Ishikawa (cell line): ENCODE measurements around the gene LAMC1.

Experiments
- CEBPB ChIP-seq: IDR thresholded peaks from 2 replicates; pipeline ENCODE4 v1.6.1; 2012
- EGR1 ChIP-seq: IDR thresholded peaks from 2 replicates; pipeline ENCODE4 v1.6.1; 2012
- RAD21 ChIP-seq: IDR thresholded peaks from 2 replicates; pipeline ENCODE4 v1.6.1; 2012; ENCODE audit warnings: low read depth
- TAF1 ChIP-seq: IDR thresholded peaks from 2 replicates; pipeline ENCODE4 v1.6.1; 2012; ENCODE audit warnings: low read depth, mild to moderate bottlenecking
- YY1 ChIP-seq: IDR thresholded peaks from 2 replicates; pipeline ENCODE4 v1.6.1; 2012; ENCODE audit warnings: low read depth
- ZBTB7A ChIP-seq: IDR thresholded peaks from 2 replicates; pipeline ENCODE4 v1.6.1; 2012; ENCODE audit warnings: low read depth

DNA sequence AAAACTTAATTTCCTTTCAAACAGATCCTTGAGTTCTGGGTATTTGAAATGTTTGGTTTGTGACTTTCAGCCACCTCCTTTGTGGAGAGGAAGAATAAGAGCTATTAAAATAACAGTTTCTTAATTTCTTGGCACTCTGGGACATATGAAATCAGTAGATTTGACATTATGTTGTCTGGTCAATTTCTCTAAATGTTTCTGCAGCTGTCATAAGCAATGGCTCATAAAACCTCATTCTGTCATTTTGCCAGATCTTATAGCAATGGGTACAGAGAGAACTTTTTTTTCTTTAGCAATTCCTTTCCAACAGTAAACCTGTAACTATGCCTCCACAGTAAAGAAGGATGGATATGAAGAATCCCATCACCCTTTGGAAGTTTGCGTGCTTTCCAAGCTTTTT, 52.6 kb downstream of the LAMC1 start:
- TF ChIP-seq TAF1 (no peak), CEBPB (no peak), YY1 (no peak), RAD21 (no peak), EGR1 (no peak), ZBTB7A (no peak)
